WTC11 (cell line): Measurements from ENCODE around the gene FAM135A. TPM values are rescaled to one million over a fixed set of nuclear protein-coding genes. Genes with fewer than 3 reads are reported as not detected.
A peak's percentile ranks its signal among the peaks of the same experiment; 100 is the strongest.

Experiments used
- ATAC-seq: fragments of 200-7000 bp; cut with Tn5 transposase; 2 replicates; pipeline ENCODE4 v1.10.0; 2021; ENCODE audit warnings: mild to moderate bottlenecking, moderate library complexity
- CTCF ChIA-PET: fragments of 300-600 bp; sonication (Branson Sonifier 250); formaldehyde crosslinking; loops from one replicate; lab custom pipeline; 2021; ENCODE audit warnings: antibody characterized with exemption; lab: Charles Lee
- POLR2A ChIA-PET: fragments of 350-600 bp; sonication (Branson Sonifier 250); formaldehyde crosslinking; loops from one replicate; lab custom pipeline; 2021; ENCODE audit warnings: antibody characterized with exemption; lab: Charles Lee
- DNase-seq: peaks from one replicate; pipeline ENCODE4 v3.0.0; 2021; ENCODE audit warnings: low spot score
- H3K27ac Mint-ChIP-seq: 2 replicates; pipeline ENCODE4 v1.8.0; 2021; ENCODE audit warnings: mixed read lengths
- H3K27me3 Mint-ChIP-seq: 2 replicates; pipeline ENCODE4 v1.8.0; 2021; ENCODE audit warnings: low read depth, mild to moderate bottlenecking, moderate library complexity, mixed read lengths
- H3K36me3 Mint-ChIP-seq: 2 replicates; pipeline ENCODE4 v1.8.0; 2021; ENCODE audit warnings: mixed read lengths
- H3K4me1 Mint-ChIP-seq: 2 replicates; pipeline ENCODE4 v1.8.0; 2022; ENCODE audit warnings: mixed read lengths
- H3K4me3 Mint-ChIP-seq: 2 replicates; pipeline ENCODE4 v1.8.0; 2021; ENCODE audit warnings: mild to moderate bottlenecking, moderate library complexity, mixed read lengths
- H3K9me3 Mint-ChIP-seq: 2 replicates; pipeline ENCODE4 v1.8.0; 2021; ENCODE audit warnings: mixed read lengths
- ATF3 ChIP-seq: sonication (generic); formaldehyde crosslinking; conservative IDR thresholded peaks from 2 replicates; pipeline ENCODE4 v1.8.1; 2022; ENCODE audit warnings: mild to moderate bottlenecking, missing genetic modification reagents
- CBFB ChIP-seq: sonication (generic); formaldehyde crosslinking; IDR thresholded peaks from 2 replicates; pipeline ENCODE4 v1.8.1; 2022; ENCODE audit warnings: mild to moderate bottlenecking, low read depth, missing genetic modification reagents
- CREB1 ChIP-seq: sonication (generic); formaldehyde crosslinking; IDR thresholded peaks from 2 replicates; pipeline ENCODE4 v1.8.0; 2023; ENCODE audit warnings: mild to moderate bottlenecking, missing genetic modification reagents
- E2F4 ChIP-seq: sonication (generic); formaldehyde crosslinking; IDR thresholded peaks from 2 replicates; pipeline ENCODE4 v1.8.1; 2022; ENCODE audit warnings: low read depth, mild to moderate bottlenecking, moderate library complexity, missing genetic modification reagents, borderline replicate concordance
- ETV6 ChIP-seq: sonication (generic); formaldehyde crosslinking; IDR thresholded peaks from 2 replicates; pipeline ENCODE4 v1.8.1; 2022; ENCODE audit warnings: mild to moderate bottlenecking, missing genetic modification reagents
- FOXK1 ChIP-seq: sonication (generic); formaldehyde crosslinking; IDR thresholded peaks from 2 replicates; pipeline ENCODE4 v1.8.0; 2022; ENCODE audit warnings: mild to moderate bottlenecking, moderate library complexity, missing genetic modification reagents
- KAT7 ChIP-seq: sonication (generic); formaldehyde crosslinking; IDR thresholded peaks from 2 replicates; pipeline ENCODE4 v1.8.1; 2023; ENCODE audit warnings: missing genetic modification reagents, mild to moderate bottlenecking, borderline replicate concordance
- NFE2L1 ChIP-seq: sonication (generic); formaldehyde crosslinking; IDR thresholded peaks from 2 replicates; pipeline ENCODE4 v1.8.1; 2023; ENCODE audit warnings: missing genetic modification reagents
- NR3C1 ChIP-seq: sonication (generic); formaldehyde crosslinking; conservative IDR thresholded peaks from 2 replicates; pipeline ENCODE4 v1.8.1; 2023; ENCODE audit warnings: low read depth, mild to moderate bottlenecking, missing genetic modification reagents
- SMAD3 ChIP-seq: sonication (generic); formaldehyde crosslinking; IDR thresholded peaks from 2 replicates; pipeline ENCODE4 v1.8.0; 2022; ENCODE audit warnings: missing genetic modification reagents, mild to moderate bottlenecking, borderline replicate concordance
- SP1 ChIP-seq: sonication (generic); formaldehyde crosslinking; conservative IDR thresholded peaks from 2 replicates; pipeline ENCODE4 v1.8.1; 2022; ENCODE audit warnings: missing genetic modification reagents
- TCF7 ChIP-seq: sonication (generic); formaldehyde crosslinking; IDR thresholded peaks from 2 replicates; pipeline ENCODE4 v1.8.0; 2022; ENCODE audit warnings: mild to moderate bottlenecking, low read depth, missing genetic modification reagents, moderate library complexity
- TEAD4 ChIP-seq: sonication (generic); formaldehyde crosslinking; IDR thresholded peaks from 2 replicates; pipeline ENCODE4 v1.8.0; 2022; ENCODE audit warnings: mild to moderate bottlenecking, missing genetic modification reagents
- USF2 ChIP-seq: sonication (generic); formaldehyde crosslinking; IDR thresholded peaks from 2 replicates; pipeline ENCODE4 v1.8.1; 2023; ENCODE audit warnings: mild to moderate bottlenecking, missing genetic modification reagents, moderate library complexity
- ZNF138 ChIP-seq: sonication (generic); formaldehyde crosslinking; conservative IDR thresholded peaks from 2 replicates; pipeline ENCODE4 v1.8.1; 2022; ENCODE audit warnings: mild to moderate bottlenecking, moderate library complexity, missing genetic modification reagents
- ZNF396 ChIP-seq: fragments of 250-450 bp; sonication (Bioruptor Pico); IDR thresholded peaks from 2 replicates; pipeline ENCODE4 v1.8.0; 2021; ENCODE audit warnings: mild to moderate bottlenecking, moderate library complexity, borderline replicate concordance
- ZNF423 ChIP-seq: fragments of 250-450 bp; sonication (Bioruptor Pico); IDR thresholded peaks from 2 replicates; pipeline ENCODE4 v2.1.2; 2022; ENCODE audit warnings: mild to moderate bottlenecking, moderate library complexity
- total RNA-seq: library from RNA; stranded (reverse); gene quantifications from 3 replicates; pipeline ENCODE4 v1.2.3, GENCODE V29; 2021
- TF ChIP-seq, protein P1 (sequence below): sonication (generic); formaldehyde crosslinking; IDR thresholded peaks from 2 replicates; pipeline ENCODE4 v1.8.0; 2022; ENCODE audit warnings: mild to moderate bottlenecking, missing genetic modification reagents
- TF ChIP-seq, protein P2 (sequence below): sonication (generic); formaldehyde crosslinking; IDR thresholded peaks from 2 replicates; pipeline ENCODE4 v1.8.1; 2023; ENCODE audit warnings: mild to moderate bottlenecking, missing genetic modification reagents, moderate library complexity
- TF ChIP-seq, protein P3 (sequence below): fragments of 250-450 bp; sonication (Bioruptor Pico); IDR thresholded peaks from 2 replicates; pipeline ENCODE4 v1.9.0; 2021; ENCODE audit warnings: mild to moderate bottlenecking
- TF ChIP-seq, protein P4 (sequence below): sonication (generic); formaldehyde crosslinking; IDR thresholded peaks from 2 replicates; pipeline ENCODE4 v1.8.0; 2023; ENCODE audit warnings: mild to moderate bottlenecking, missing genetic modification reagents
- TF ChIP-seq, protein P5 (sequence below): fragments of 200-600 bp; IDR thresholded peaks from 2 replicates; pipeline ENCODE4 v1.8.0; 2022; ENCODE audit warnings: antibody characterized with exemption

Gene FAM135A
- total RNA-seq, 1 experiment from 2014 or later, result 32.9 TPM

GRCh38 chr6:70586114-70586513, 172.8 kb downstream of the FAM135A start (continued):
- TF ChIP-seq SMAD3 (CRISPR knock-in tag), result no peak

DNA sequence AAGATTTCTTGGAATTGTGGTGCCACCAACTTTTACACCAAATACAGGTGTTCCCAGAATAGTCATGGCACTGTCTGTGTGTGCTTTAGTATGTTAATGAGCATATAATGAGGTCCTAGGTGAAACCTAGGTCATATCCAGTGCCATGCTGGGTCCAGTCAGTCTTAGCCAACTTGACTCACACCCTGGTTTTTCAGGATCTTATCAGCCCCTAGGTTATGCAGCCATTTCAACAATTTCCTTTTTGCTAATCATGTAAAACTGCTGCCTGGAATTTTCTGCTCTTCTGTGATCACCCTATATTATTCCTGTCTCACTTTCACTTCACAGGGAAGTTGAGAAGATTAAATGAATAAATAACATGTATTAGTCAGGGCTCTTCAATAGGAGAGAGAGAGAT, 177.1 kb downstream of the FAM135A start:
- ATAC-seq, result no peak
- Mint-ChIP-seq H3K36me3 (peaks cover 25% of the 10 kb centered on the region), H3K4me3 (no peak overlapping the region), H3K9me3 (peaks cover 7% of the 10 kb centered on the region), H3K4me1 (peaks cover 6% of the 10 kb centered on the region; the same call in 1 of the 2 replicates), H3K27me3 (no peaks in the 10 kb centered on the region), H3K27ac (no peak overlapping the region; the same call in 1 of the 2 replicates)
- no peak for DNase-seq
- ChIA-PET CTCF (no interaction called here), POLR2A (no interaction called here)
- TF ChIP-seq CREB1 (no peak), ZNF396 (no peak)

DNA sequence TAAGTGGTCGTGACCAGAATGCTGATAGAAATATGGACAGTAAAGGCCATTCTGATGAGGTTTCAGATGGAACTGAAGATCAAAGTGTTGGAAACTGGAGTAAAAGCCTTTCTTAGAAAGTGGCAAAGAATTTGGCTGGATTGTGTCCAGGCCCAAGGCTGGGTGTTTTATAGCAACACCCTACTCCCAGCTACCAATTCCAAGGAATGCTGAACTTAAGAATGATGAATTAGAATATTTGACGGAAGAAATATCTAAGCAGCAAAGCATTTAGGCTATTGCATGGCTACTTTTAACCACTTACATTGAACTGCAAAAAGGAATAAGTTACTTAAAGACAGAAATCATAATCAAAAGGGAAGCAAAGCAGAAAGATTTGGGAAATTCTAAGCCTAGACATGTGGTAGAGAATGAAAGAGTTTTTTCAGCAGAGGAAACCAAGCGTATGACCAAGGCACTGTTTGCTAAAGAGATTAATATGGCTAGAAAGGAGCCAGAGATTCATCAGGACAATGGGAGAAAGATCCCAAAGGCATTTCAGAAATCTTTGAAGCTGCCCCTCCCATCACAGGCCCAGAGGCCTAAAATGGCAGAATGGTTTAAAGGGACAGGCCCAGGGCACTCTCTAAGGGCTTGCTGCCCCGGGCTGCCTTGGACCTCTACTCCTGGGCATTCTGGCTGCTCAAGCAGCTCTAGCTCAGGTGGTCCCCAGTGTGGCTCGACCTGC, 179.2 kb downstream of the FAM135A start:
- POLR2A ChIA-PET, result interaction anchor here (0.6 kb wide), 1 partner anchor 18 kb away, joined by 3 read pairs; no protein-coding TSS in a partner anchor
- peaks cover 6% of the 10 kb centered on the region; the same call in 1 of the 2 replicates for H3K4me1 Mint-ChIP-seq
- ATAC-seq (peak; percentile 39), DNase-seq (no peak)
- CTCF ChIA-PET, result no interaction called here
- H3K27ac Mint-ChIP-seq, result no peak overlapping the region; the same call in none of the 2 replicates
- no peak overlapping the region for H3K4me3 Mint-ChIP-seq
- no peaks in the 10 kb centered on the region for H3K27me3 Mint-ChIP-seq
- peaks cover 7% of the 10 kb centered on the region for H3K9me3 Mint-ChIP-seq
- peaks cover 23% of the 10 kb centered on the region for H3K36me3 Mint-ChIP-seq
- TF ChIP-seq ATF3, result no peak
- TF ChIP-seq E2F4 (CRISPR knock-in tag), result no peak
- TF ChIP-seq, protein P1, sequence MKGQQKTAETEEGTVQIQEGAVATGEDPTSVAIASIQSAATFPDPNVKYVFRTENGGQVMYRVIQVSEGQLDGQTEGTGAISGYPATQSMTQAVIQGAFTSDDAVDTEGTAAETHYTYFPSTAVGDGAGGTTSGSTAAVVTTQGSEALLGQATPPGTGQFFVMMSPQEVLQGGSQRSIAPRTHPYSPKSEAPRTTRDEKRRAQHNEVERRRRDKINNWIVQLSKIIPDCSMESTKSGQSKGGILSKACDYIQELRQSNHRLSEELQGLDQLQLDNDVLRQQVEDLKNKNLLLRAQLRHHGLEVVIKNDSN (CRISPR knock-in tag), result no peak
- TF ChIP-seq TEAD4 (CRISPR knock-in tag), result no peak

GRCh38 chr6:70593118-70593486, 179.8 kb downstream of the FAM135A start:
- POLR2A ChIA-PET, result no interaction called here
- Mint-ChIP-seq H3K4me3 (no peak overlapping the region), H3K9me3 (peaks cover 7% of the 10 kb centered on the region), H3K4me1 (peaks cover 6% of the 10 kb centered on the region; the same call in 1 of the 2 replicates), H3K36me3 (peaks cover 22% of the 10 kb centered on the region), H3K27ac (no peak overlapping the region), H3K27me3 (no peaks in the 10 kb centered on the region)
- CTCF ChIA-PET, result no interaction called here
- DNase-seq, result no peak
- no peak for ATAC-seq
- TF ChIP-seq, protein P2, sequence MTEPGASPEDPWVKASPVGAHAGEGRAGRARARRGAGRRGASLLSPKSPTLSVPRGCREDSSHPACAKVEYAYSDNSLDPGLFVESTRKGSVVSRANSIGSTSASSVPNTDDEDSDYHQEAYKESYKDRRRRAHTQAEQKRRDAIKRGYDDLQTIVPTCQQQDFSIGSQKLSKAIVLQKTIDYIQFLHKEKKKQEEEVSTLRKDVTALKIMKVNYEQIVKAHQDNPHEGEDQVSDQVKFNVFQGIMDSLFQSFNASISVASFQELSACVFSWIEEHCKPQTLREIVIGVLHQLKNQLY (CRISPR knock-in tag), result no peak
- TF ChIP-seq ZNF138 (CRISPR knock-in tag) (no peak), FOXK1 (CRISPR knock-in tag) (no peak), ETV6 (CRISPR knock-in tag) (no peak), NFE2L1 (CRISPR knock-in tag) (no peak), SP1 (CRISPR knock-in tag) (no peak), CREB1 (no peak), USF2 (no peak), CBFB (CRISPR knock-in tag) (no peak), ZNF423 (CRISPR knock-in tag) (no peak), TCF7 (CRISPR knock-in tag) (no peak), NR3C1 (no peak), KAT7 (CRISPR knock-in tag) (no peak)
- TF ChIP-seq, protein P3, sequence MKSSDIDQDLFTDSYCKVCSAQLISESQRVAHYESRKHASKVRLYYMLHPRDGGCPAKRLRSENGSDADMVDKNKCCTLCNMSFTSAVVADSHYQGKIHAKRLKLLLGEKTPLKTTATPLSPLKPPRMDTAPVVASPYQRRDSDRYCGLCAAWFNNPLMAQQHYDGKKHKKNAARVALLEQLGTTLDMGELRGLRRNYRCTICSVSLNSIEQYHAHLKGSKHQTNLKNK (CRISPR knock-in tag), result no peak
- TF ChIP-seq, protein P4, sequence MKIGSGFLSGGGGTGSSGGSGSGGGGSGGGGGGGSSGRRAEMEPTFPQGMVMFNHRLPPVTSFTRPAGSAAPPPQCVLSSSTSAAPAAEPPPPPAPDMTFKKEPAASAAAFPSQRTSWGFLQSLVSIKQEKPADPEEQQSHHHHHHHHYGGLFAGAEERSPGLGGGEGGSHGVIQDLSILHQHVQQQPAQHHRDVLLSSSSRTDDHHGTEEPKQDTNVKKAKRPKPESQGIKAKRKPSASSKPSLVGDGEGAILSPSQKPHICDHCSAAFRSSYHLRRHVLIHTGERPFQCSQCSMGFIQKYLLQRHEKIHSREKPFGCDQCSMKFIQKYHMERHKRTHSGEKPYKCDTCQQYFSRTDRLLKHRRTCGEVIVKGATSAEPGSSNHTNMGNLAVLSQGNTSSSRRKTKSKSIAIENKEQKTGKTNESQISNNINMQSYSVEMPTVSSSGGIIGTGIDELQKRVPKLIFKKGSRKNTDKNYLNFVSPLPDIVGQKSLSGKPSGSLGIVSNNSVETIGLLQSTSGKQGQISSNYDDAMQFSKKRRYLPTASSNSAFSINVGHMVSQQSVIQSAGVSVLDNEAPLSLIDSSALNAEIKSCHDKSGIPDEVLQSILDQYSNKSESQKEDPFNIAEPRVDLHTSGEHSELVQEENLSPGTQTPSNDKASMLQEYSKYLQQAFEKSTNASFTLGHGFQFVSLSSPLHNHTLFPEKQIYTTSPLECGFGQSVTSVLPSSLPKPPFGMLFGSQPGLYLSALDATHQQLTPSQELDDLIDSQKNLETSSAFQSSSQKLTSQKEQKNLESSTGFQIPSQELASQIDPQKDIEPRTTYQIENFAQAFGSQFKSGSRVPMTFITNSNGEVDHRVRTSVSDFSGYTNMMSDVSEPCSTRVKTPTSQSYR (CRISPR knock-in tag), result no peak
- TF ChIP-seq, protein P5, sequence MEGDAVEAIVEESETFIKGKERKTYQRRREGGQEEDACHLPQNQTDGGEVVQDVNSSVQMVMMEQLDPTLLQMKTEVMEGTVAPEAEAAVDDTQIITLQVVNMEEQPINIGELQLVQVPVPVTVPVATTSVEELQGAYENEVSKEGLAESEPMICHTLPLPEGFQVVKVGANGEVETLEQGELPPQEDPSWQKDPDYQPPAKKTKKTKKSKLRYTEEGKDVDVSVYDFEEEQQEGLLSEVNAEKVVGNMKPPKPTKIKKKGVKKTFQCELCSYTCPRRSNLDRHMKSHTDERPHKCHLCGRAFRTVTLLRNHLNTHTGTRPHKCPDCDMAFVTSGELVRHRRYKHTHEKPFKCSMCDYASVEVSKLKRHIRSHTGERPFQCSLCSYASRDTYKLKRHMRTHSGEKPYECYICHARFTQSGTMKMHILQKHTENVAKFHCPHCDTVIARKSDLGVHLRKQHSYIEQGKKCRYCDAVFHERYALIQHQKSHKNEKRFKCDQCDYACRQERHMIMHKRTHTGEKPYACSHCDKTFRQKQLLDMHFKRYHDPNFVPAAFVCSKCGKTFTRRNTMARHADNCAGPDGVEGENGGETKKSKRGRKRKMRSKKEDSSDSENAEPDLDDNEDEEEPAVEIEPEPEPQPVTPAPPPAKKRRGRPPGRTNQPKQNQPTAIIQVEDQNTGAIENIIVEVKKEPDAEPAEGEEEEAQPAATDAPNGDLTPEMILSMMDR, result no peak
